ENCODE measurements around the gene ATAD5. TPM values are rescaled to one million over a fixed set of nuclear protein-coding genes. Genes with fewer than 3 reads are reported as not detected.
"Not testable (repeated sequence)": the region's sequence is repeated elsewhere in the genome, so short reads cannot be mapped to it uniquely, and the experiment has no call there.

Gene ATAD5
- total RNA-seq, 4 donors from 2014 or later, result 0.10 to 0.39 (median 0.20) TPM

- intact Hi-C loops (cut with DNase I; ENCODE audit: low total_unique reads), result loop anchor here (5.0 kb wide), 1 partner anchor 77 kb away; the partner anchor contains the start of gene ATAD5
- H3K36me3 ChIP-seq, result peaks cover 0 to 5% of the 10 kb centered on the region in 2 donors
- ATAC-seq, result no peak
Observed at GRCh38 chr17:30908717-30909420, 77.1 kb downstream of the ATAD5 start.

GRCh38 chr17:30910151-30910550 lies 78.4 kb downstream of the ATAD5 start:
- H3K27ac ChIP-seq; H3K36me3 ChIP-seq; intact Hi-C loops (cut with DNase I; ENCODE audit: low total_unique reads); H3K27me3 ChIP-seq; ATAC-seq; H3K4me3 ChIP-seq; H3K9me3 ChIP-seq; DNase-seq: not testable (repeated sequence)
- in situ Hi-C loops (cut with MboI; ENCODE audit: low sequenced_read_pairs in 4 of 4), result loop anchor here in 1 of 4 donors (25.0 kb wide), 1 partner anchor 302 kb away; no protein-coding TSS in a partner anchor
- peaks cover 11 to 12% of the 10 kb centered on the region in 2 donors for H3K4me1 ChIP-seq

More at GRCh38 chr17:30908717-30909420, 77.1 kb downstream of the ATAD5 start:
- Histone ChIP-seq H3K4me3 (no peak overlapping the region), H3K4me1 (peaks cover 15 to 16% of the 10 kb centered on the region in 2 donors), H3K27ac (no peak overlapping the region), H3K9me3 (no peaks in the 10 kb centered on the region), H3K27me3 (no peaks in the 10 kb centered on the region)
- TF ChIP-seq CTCF (IDR thresholded peaks at IDR 0.05 in 4 of 5, conservative IDR thresholded peaks at IDR 0.05 in 1 of 5) (no peak), POLR2A (IDR thresholded peaks at IDR 0.05) (no peak)
- no peak for DNase-seq
- in situ Hi-C loops (cut with MboI; ENCODE audit: low sequenced_read_pairs in 4 of 4), result loop anchor here in 1 of 4 donors (25.0 kb wide), 1 partner anchor 303 kb away; no protein-coding TSS in a partner anchor

GRCh38 chr17:30913955-30914354 lies 82.2 kb downstream of the ATAD5 start:
- no peaks in the 10 kb centered on the region for H3K36me3 ChIP-seq
- TF ChIP-seq CTCF (IDR thresholded peaks at IDR 0.05 in 4 of 5, conservative IDR thresholded peaks at IDR 0.05 in 1 of 5) (no peak), POLR2A (IDR thresholded peaks at IDR 0.05) (no peak)
- no peak overlapping the region for H3K27ac ChIP-seq
- DNase-seq (no peak), ATAC-seq (no peak)
- H3K4me3 ChIP-seq, result no peak overlapping the region
- H3K27me3 ChIP-seq, result no peaks in the 10 kb centered on the region
- no peaks in the 10 kb centered on the region for H3K4me1 ChIP-seq
- H3K9me3 ChIP-seq, result no peaks in the 10 kb centered on the region
- intact Hi-C loops (cut with DNase I; ENCODE audit: low total_unique reads) (no loop called here), in situ Hi-C loops (cut with MboI; ENCODE audit: low sequenced_read_pairs in 4 of 4) (loop anchor here in 1 of 4 donors (25.0 kb wide), 1 partner anchor 298 kb away; no protein-coding TSS in a partner anchor)

GRCh38 chr17:30915833-30916611 lies 84.3 kb downstream of the ATAD5 start:
- TF ChIP-seq POLR2A (IDR thresholded peaks at IDR 0.05) (no peak), CTCF (IDR thresholded peaks at IDR 0.05 in 4 of 5, conservative IDR thresholded peaks at IDR 0.05 in 1 of 5) (no peak)
- Histone ChIP-seq H3K9me3 (no peaks in the 10 kb centered on the region), H3K4me1 (no peaks in the 10 kb centered on the region), H3K36me3 (no peaks in the 10 kb centered on the region), H3K4me3 (no peak overlapping the region), H3K27ac (no peak overlapping the region), H3K27me3 (peaks cover 0 to 8% (median 5%) of the 10 kb centered on the region in 3 donors)
- in situ Hi-C loops (cut with MboI; ENCODE audit: low sequenced_read_pairs in 4 of 4), result loop anchor here in 1 of 4 donors (25.0 kb wide), 1 partner anchor 296 kb away; no protein-coding TSS in a partner anchor
- intact Hi-C loops (cut with DNase I; ENCODE audit: low total_unique reads), result no loop called here
- no peak for DNase-seq
- ATAC-seq, result no peak

GRCh38 chr17:30917050-30917449 lies 85.3 kb downstream of the ATAD5 start:
- H3K27ac ChIP-seq, result no peak overlapping the region
- ATAC-seq (no peak), DNase-seq (no peak)
- TF ChIP-seq POLR2A (IDR thresholded peaks at IDR 0.05) (no peak), CTCF (IDR thresholded peaks at IDR 0.05 in 4 of 5, conservative IDR thresholded peaks at IDR 0.05 in 1 of 5) (no peak)
- H3K27me3 ChIP-seq, result peaks cover 8 to 17% (median 14%) of the 10 kb centered on the region in 3 donors
- in situ Hi-C loops (cut with MboI; ENCODE audit: low sequenced_read_pairs in 4 of 4), result loop anchor here in 1 of 4 donors (25.0 kb wide), 1 partner anchor 295 kb away; no protein-coding TSS in a partner anchor
- H3K4me1 ChIP-seq, result peaks cover 0 to under 1% of the 10 kb centered on the region in 2 donors
- H3K9me3 ChIP-seq, result no peaks in the 10 kb centered on the region
- no peaks in the 10 kb centered on the region for H3K36me3 ChIP-seq
- intact Hi-C loops (cut with DNase I; ENCODE audit: low total_unique reads), result no loop called here
- H3K4me3 ChIP-seq, result no peak overlapping the region

All from gastrocnemius medialis (tissue), 4 donors.